Hematopoietic multipotent progenitor cell treated with erythropoietin and hydrocortisone succinate and interleukin-3 and kit ligand, for 6 days (in vitro differentiated cells): ENCODE measurements around the gene GULP1.
A peak's percentile ranks its signal among the peaks of the same experiment; 100 is the strongest.
"Not testable (repeated sequence)": the region's sequence is repeated elsewhere in the genome, so short reads cannot be mapped to it uniquely, and the experiment has no call there.

Source experiments
- DNase-seq: peaks from one replicate; pipeline ENCODE4 v3.0.0-alpha.2; 2015

GULP1 gene

GRCh38 chr2:188569431-188570165 is 277.9 kb downstream of the GULP1 start:
- DNase-seq: no peak

- no peak for DNase-seq
Observed at GRCh38 chr2:188570370-188570769, 278.7 kb downstream of the GULP1 start.

GRCh38 chr2:188571543-188572303 is 280.0 kb downstream of the GULP1 start:
- no peak for DNase-seq

GRCh38 chr2:188572592-188572991 is 280.9 kb downstream of the GULP1 start:
- DNase-seq: no peak

GRCh38 chr2:188573453-188573852 is 281.8 kb downstream of the GULP1 start:
- no peak for DNase-seq

- DNase-seq: no peak
Observed at GRCh38 chr2:188576006-188576405, 284.3 kb downstream of the GULP1 start.

- no peak for DNase-seq
Observed at GRCh38 chr2:188576651-188577050, 285.0 kb downstream of the GULP1 start.

GRCh38 chr2:188577231-188577630 is 285.6 kb downstream of the GULP1 start:
- DNase-seq: no peak

- no peak for DNase-seq
Observed at GRCh38 chr2:188580738-188581137, 289.1 kb downstream of the GULP1 start.

- DNase-seq: no peak
Observed at GRCh38 chr2:188582211-188582610, 290.5 kb downstream of the GULP1 start.

GRCh38 chr2:188588235-188588634 is 296.6 kb downstream of the GULP1 start:
- no peak for DNase-seq

- DNase-seq: no peak
Observed at GRCh38 chr2:188596054-188596453, 304.4 kb downstream of the GULP1 start.

- no peak for DNase-seq
Observed at GRCh38 chr2:188598551-188598950, 306.9 kb downstream of the GULP1 start.

- no peak for DNase-seq
Observed at GRCh38 chr2:188599140-188599539, 307.5 kb downstream of the GULP1 start.

GRCh38 chr2:188600536-188601210 is 309.0 kb downstream of the GULP1 start:
- DNase-seq: no peak

- no peak for DNase-seq
Observed at GRCh38 chr2:188601391-188601790, 309.7 kb downstream of the GULP1 start.

- DNase-seq: no peak
Observed at GRCh38 chr2:188601927-188602326, 310.3 kb downstream of the GULP1 start.

GRCh38 chr2:188604579-188604978 is 312.9 kb downstream of the GULP1 start:
- no peak for DNase-seq

GRCh38 chr2:188605609-188606584 is 314.2 kb downstream of the GULP1 start:
- not testable (repeated sequence) for DNase-seq

- not testable (repeated sequence) for DNase-seq
Observed at GRCh38 chr2:188606596-188606995, 314.9 kb downstream of the GULP1 start.

- DNase-seq: peak; percentile 53
Observed at GRCh38 chr2:188607501-188607900, 315.8 kb downstream of the GULP1 start.

- DNase-seq: no peak
Observed at GRCh38 chr2:188609321-188610049, 317.8 kb downstream of the GULP1 start.
